GM12891 (cell line): ENCODE results near the gene TROAP.
A peak's percentile ranks its signal among the peaks of the same experiment; 100 is the strongest.
"Not testable (repeated sequence)": the region's sequence is repeated elsewhere in the genome, so short reads cannot be mapped to it uniquely, and the experiment has no call there.

Experiments
- DNase-seq: peaks from one replicate; pipeline ENCODE4 v3.0.0; 2011; ENCODE audit warnings: low spot score; ENCODE audit not compliant: insufficient read length
- FAIRE-seq: peaks from 2 replicates; lab custom pipeline; 2011; peaks lifted over from hg19 to GRCh38; lab: Jason Lieb, UNC
- PAX5 ChIP-seq: IDR thresholded peaks from 2 replicates; pipeline ENCODE4 v1.6.1; 2011; ENCODE audit warnings: low read length, moderate library complexity, mild to moderate bottlenecking; ENCODE audit not compliant: insufficient read depth, severe bottlenecking
- POLR2A ChIP-seq: IDR thresholded peaks from 2 replicates; pipeline ENCODE4 v1.6.1; 2011; ENCODE audit warnings: low read depth, low read length, control low read depth
- POLR2AphosphoS5 ChIP-seq: IDR thresholded peaks from 2 replicates; pipeline ENCODE4 v1.6.1; 2011; ENCODE audit warnings: low read depth, low read length, control low read depth
- POU2F2 ChIP-seq: IDR thresholded peaks from 2 replicates; pipeline ENCODE4 v1.6.1; 2011; ENCODE audit warnings: low read depth, mild to moderate bottlenecking, control low read depth, low read length, moderate library complexity
- SPI1 ChIP-seq: IDR thresholded peaks from 2 replicates; pipeline ENCODE4 v1.6.1; 2011; ENCODE audit warnings: low read depth, low read length, control low read depth
- TAF1 ChIP-seq: IDR thresholded peaks from 2 replicates; pipeline ENCODE4 v1.6.1; 2011; ENCODE audit warnings: low read depth, low read length, control low read depth

TROAP gene

DNA sequence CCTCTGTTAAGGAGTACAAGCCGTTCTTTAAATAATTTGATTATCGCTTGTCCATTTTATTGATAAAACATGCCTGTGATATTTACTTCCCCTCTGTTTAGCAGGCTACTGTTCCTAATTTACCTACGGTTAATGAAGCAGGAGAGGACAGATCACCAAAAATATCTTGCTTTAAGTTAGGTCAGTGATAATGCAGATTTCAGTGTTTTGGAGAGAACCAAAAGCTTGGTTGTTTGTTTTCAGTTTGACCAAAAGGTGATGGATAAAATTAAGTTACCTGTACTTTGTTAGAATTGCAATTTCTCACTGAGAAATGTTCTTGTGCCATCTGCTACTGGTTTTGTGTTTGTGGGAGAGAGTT lies 45.2 kb downstream of the TROAP start:
- FAIRE-seq (no peak), DNase-seq (no peak)
- TF ChIP-seq POLR2AphosphoS5 (no peak), POLR2A (no peak), PAX5 (no peak), POU2F2 (no peak), TAF1 (no peak), SPI1 (no peak)

DNA sequence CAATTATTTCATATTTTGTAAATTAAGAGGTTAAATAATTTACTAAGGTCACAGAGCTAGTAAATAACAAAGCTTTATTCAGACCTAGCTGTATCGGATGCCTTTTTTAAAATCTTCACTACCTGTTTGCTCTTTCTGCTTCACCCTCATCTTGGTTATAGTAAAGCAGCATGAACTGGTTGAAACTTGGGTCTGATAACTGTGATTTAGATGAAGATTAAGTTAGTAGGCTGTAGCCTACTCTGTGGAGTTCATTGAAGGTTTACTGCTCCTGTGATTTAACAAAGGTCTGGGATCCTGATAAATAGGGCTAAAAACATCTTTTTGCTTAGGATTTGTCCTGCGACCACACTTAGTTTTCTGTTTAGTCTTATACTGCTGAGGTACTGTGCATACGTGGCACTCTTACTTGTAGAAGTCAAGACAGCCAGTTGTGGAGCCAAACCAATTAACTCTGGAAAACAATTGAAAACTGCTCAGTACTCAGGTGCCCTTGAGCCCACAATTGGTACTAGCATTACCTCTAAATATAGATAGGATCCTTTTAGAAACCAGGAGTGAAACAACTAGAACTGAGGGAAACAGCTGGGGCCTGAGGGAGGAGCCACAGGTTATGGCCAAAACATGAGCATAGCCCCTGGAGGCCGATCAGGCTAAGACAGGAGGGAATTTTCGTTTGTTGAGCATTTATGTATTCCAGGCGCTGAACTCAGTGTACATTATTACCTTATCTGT lies 46.5 kb downstream of the TROAP start:
- TF ChIP-seq POLR2AphosphoS5: no peak
- no peak for TF ChIP-seq POU2F2
- no peak for TF ChIP-seq TAF1
- no peak for DNase-seq
- FAIRE-seq: peak; percentile 43

- TF ChIP-seq POLR2AphosphoS5 (no peak), POLR2A (no peak), POU2F2 (no peak), PAX5 (no peak), SPI1 (no peak), TAF1 (no peak)
- DNase-seq (no peak), FAIRE-seq (no peak)
Observed at GRCh38 chr12:49370539-49370938, 47.5 kb downstream of the TROAP start.

- DNase-seq (no peak), FAIRE-seq (peak; percentile 41)
- no peak for TF ChIP-seq POLR2A
- no peak for TF ChIP-seq TAF1
- TF ChIP-seq SPI1: no peak
- no peak for TF ChIP-seq POU2F2
- TF ChIP-seq POLR2AphosphoS5: no peak
- no peak for TF ChIP-seq PAX5
Observed at GRCh38 chr12:49375406-49375805, 52.4 kb downstream of the TROAP start.

GRCh38 chr12:49377386-49377785 lies 54.3 kb downstream of the TROAP start:
- FAIRE-seq (no peak), DNase-seq (no peak)
- TF ChIP-seq POU2F2: no peak
- no peak for TF ChIP-seq TAF1
- TF ChIP-seq SPI1: no peak
- no peak for TF ChIP-seq PAX5
- TF ChIP-seq POLR2A: no peak

- not testable (repeated sequence) for DNase-seq, FAIRE-seq
Observed at GRCh38 chr12:49380184-49380583, 57.1 kb downstream of the TROAP start.
